Testis (tissue), 2 donors: ENCODE data around the gene LRGUK.

Source experiments
- POLR2A ChIP-seq: fragments of 450-650 bp; IDR thresholded peaks from one replicate; pipeline ENCODE4 v1.6.1; 2017; ENCODE audit warnings: antibody characterized with exemption, mild to moderate bottlenecking, moderate library complexity
- TF ChIP-seq, protein P1 (sequence below), 3 experiments: fragments of 450-650 bp in 2 of 3; fragments of 200-600 bp in 1 of 3; sonication (generic) in 1 of 3; IDR thresholded peaks; one replicate each; pipeline ENCODE4 v1.5.1; 2016 to 2019; ENCODE audit warnings: antibody characterized with exemption in 3 of 3, mild to moderate bottlenecking in 2 of 3, moderate library complexity in 1 of 3

GRCh38 chr7:134196439-134196838 lies 69.3 kb downstream of the LRGUK start:
- TF ChIP-seq, protein P1, sequence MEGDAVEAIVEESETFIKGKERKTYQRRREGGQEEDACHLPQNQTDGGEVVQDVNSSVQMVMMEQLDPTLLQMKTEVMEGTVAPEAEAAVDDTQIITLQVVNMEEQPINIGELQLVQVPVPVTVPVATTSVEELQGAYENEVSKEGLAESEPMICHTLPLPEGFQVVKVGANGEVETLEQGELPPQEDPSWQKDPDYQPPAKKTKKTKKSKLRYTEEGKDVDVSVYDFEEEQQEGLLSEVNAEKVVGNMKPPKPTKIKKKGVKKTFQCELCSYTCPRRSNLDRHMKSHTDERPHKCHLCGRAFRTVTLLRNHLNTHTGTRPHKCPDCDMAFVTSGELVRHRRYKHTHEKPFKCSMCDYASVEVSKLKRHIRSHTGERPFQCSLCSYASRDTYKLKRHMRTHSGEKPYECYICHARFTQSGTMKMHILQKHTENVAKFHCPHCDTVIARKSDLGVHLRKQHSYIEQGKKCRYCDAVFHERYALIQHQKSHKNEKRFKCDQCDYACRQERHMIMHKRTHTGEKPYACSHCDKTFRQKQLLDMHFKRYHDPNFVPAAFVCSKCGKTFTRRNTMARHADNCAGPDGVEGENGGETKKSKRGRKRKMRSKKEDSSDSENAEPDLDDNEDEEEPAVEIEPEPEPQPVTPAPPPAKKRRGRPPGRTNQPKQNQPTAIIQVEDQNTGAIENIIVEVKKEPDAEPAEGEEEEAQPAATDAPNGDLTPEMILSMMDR (IDR thresholded peaks at IDR 0.05) = no peak
- no peak for TF ChIP-seq POLR2A
